ENCODE data around the gene RIN2.

DNA sequence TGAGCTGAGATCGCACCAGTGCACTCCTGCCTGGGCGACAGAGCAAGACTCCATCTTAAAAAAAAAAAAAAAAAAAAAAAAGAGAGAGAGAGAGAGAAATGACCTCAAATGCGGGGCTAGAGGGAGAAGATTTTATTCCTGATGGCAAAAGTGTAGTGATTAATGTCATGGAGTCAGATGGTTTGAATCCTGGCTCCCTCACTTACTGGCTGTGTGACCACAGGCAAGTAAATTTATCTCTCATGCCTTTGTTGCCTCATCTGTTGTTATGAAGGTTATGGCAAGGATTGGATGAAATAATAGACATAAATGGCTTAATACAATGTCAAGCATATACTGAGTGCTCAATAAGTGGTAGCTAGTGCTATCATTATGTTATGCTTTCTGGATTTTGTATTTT is 29.3 kb downstream of the RIN2 start:
- no peak for TF ChIP-seq RCOR1 (IDR thresholded peaks at IDR 0.05; ENCODE audit: insufficient replicate concordance, low read length)
- TF ChIP-seq RAD21 (IDR thresholded peaks at IDR 0.05; ENCODE audit: low read length), result no peak
- TF ChIP-seq, protein P1, sequence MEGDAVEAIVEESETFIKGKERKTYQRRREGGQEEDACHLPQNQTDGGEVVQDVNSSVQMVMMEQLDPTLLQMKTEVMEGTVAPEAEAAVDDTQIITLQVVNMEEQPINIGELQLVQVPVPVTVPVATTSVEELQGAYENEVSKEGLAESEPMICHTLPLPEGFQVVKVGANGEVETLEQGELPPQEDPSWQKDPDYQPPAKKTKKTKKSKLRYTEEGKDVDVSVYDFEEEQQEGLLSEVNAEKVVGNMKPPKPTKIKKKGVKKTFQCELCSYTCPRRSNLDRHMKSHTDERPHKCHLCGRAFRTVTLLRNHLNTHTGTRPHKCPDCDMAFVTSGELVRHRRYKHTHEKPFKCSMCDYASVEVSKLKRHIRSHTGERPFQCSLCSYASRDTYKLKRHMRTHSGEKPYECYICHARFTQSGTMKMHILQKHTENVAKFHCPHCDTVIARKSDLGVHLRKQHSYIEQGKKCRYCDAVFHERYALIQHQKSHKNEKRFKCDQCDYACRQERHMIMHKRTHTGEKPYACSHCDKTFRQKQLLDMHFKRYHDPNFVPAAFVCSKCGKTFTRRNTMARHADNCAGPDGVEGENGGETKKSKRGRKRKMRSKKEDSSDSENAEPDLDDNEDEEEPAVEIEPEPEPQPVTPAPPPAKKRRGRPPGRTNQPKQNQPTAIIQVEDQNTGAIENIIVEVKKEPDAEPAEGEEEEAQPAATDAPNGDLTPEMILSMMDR (conservative IDR thresholded peaks at IDR 0.05; ENCODE audit: low read depth, low read length), result no peak
- no peak for TF ChIP-seq MXI1 (IDR thresholded peaks at IDR 0.05; ENCODE audit: borderline replicate concordance, low read depth, low read length)
- no peak for TF ChIP-seq POLR2A (IDR thresholded peaks at IDR 0.05; ENCODE audit: low read depth, low read length)
- TF ChIP-seq, protein P2, sequence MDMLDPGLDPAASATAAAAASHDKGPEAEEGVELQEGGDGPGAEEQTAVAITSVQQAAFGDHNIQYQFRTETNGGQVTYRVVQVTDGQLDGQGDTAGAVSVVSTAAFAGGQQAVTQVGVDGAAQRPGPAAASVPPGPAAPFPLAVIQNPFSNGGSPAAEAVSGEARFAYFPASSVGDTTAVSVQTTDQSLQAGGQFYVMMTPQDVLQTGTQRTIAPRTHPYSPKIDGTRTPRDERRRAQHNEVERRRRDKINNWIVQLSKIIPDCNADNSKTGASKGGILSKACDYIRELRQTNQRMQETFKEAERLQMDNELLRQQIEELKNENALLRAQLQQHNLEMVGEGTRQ (IDR thresholded peaks at IDR 0.05; ENCODE audit: low read depth, low read length), result no peak
- TF ChIP-seq SMC3 (IDR thresholded peaks at IDR 0.05; ENCODE audit: low read depth, low read length), result no peak
- TF ChIP-seq CEBPB (IDR thresholded peaks at IDR 0.05; ENCODE audit: low read depth, low read length), result no peak
- TF ChIP-seq MAFK (IDR thresholded peaks at IDR 0.05; ENCODE audit: low read depth, low read length), result no peak
- no peak for TF ChIP-seq BHLHE40 (IDR thresholded peaks at IDR 0.05; ENCODE audit: low read depth, low read length)
- TF ChIP-seq MAZ (IDR thresholded peaks at IDR 0.05; ENCODE audit: borderline replicate concordance, low read depth, low read length), result no peak
- TF ChIP-seq NFE2L2 (IDR thresholded peaks at IDR 0.05; ENCODE audit: low read depth, low read length), result no peak
- TF ChIP-seq, protein P3, sequence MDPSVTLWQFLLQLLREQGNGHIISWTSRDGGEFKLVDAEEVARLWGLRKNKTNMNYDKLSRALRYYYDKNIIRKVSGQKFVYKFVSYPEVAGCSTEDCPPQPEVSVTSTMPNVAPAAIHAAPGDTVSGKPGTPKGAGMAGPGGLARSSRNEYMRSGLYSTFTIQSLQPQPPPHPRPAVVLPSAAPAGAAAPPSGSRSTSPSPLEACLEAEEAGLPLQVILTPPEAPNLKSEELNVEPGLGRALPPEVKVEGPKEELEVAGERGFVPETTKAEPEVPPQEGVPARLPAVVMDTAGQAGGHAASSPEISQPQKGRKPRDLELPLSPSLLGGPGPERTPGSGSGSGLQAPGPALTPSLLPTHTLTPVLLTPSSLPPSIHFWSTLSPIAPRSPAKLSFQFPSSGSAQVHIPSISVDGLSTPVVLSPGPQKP (IDR thresholded peaks at IDR 0.05; ENCODE audit: borderline replicate concordance, low read depth, low read length), result no peak

All from IMR-90 (cell line).